Muscle layer of colon (tissue), 2 donors: ENCODE results near the gene MEN1.

Experiments used
- H3K27ac ChIP-seq: one replicate; pipeline ENCODE4 v1.7.0; 2013; ENCODE audit warnings: low read depth, mild to moderate bottlenecking, low read length, moderate library complexity
- H3K27me3 ChIP-seq, 2 donors: one replicate each; pipeline ENCODE4 v1.7.0; 2013; ENCODE audit warnings: low read length in 2 of 2, mild to moderate bottlenecking in 2 of 2; ENCODE audit not compliant: insufficient read depth in 2 of 2, control insufficient read depth in 1 of 2
- H3K36me3 ChIP-seq: one replicate; pipeline ENCODE4 v1.7.0; 2013; ENCODE audit warnings: mild to moderate bottlenecking, low read length; ENCODE audit not compliant: insufficient read depth
- H3K4me1 ChIP-seq: one replicate; pipeline ENCODE4 v1.7.0; 2013; ENCODE audit warnings: mild to moderate bottlenecking, low read length; ENCODE audit not compliant: insufficient read depth
- H3K4me3 ChIP-seq, 2 donors: one replicate each; pipeline ENCODE4 v1.7.0; 2013; ENCODE audit warnings: low read length in 2 of 2, low read depth in 1 of 2, mild to moderate bottlenecking in 1 of 2, moderate library complexity in 1 of 2
- H3K9ac ChIP-seq: one replicate; pipeline ENCODE4 v1.7.0; 2013; ENCODE audit warnings: low read length
- H3K9me3 ChIP-seq: one replicate; pipeline ENCODE4 v1.7.0; 2013; ENCODE audit warnings: mild to moderate bottlenecking, low read length
- donor health status: abdominal sarcoma.
- donor health status: Adenocarcinoma of cecum.

Gene MEN1

GRCh38 chr11:64810271-64810890 lies at the start of gene MEN1:
TSS of gene MEN1 (minus strand) at chr11:64810551. CDS start at chr11:64810109, 442 bp downstream.
- Histone ChIP-seq H3K9ac (peak within 1 kb of the TSS; percentile 49), H3K4me1 (peaks cover 8% of the 10 kb centered on the region), H3K27ac (peak within 1 kb of the TSS; percentile 28), H3K9me3 (no peaks in the 10 kb centered on the region), H3K27me3 (no peaks in the 10 kb centered on the region), H3K36me3 (peaks cover 4% of the 10 kb centered on the region), H3K4me3 (peak within 1 kb of the TSS; percentile 77 to 97)

- Histone ChIP-seq H3K4me1 (peaks cover 69% of the 10 kb centered on the region), H3K27me3 (no peaks in the 10 kb centered on the region), H3K4me3 (no peak overlapping the region), H3K36me3 (peaks cover 21% of the 10 kb centered on the region), H3K9ac (no peak overlapping the region), H3K27ac (peak overlapping the region; percentile 37), H3K9me3 (no peaks in the 10 kb centered on the region)
Measured at GRCh38 chr11:64859542-64860414, 49.4 kb upstream of the MEN1 start.

- H3K36me3 ChIP-seq: peaks cover 32% of the 10 kb centered on the region
- H3K27me3 ChIP-seq: no peaks in the 10 kb centered on the region
- peak overlapping the region; percentile 64 for H3K27ac ChIP-seq
- no peak overlapping the region for H3K4me3 ChIP-seq
- no peaks in the 10 kb centered on the region for H3K9me3 ChIP-seq
- H3K9ac ChIP-seq: no peak overlapping the region
- peaks cover 69% of the 10 kb centered on the region for H3K4me1 ChIP-seq
Measured at GRCh38 chr11:64858467-64859263, 48.3 kb upstream of the MEN1 start.

GRCh38 chr11:64857485-64857884 lies 47.1 kb upstream of the MEN1 start:
- Histone ChIP-seq H3K36me3 (peaks cover 43% of the 10 kb centered on the region), H3K9me3 (no peaks in the 10 kb centered on the region), H3K4me3 (no peak overlapping the region), H3K4me1 (peaks cover 62% of the 10 kb centered on the region), H3K27me3 (no peaks in the 10 kb centered on the region), H3K27ac (no peak overlapping the region), H3K9ac (no peak overlapping the region)

GRCh38 chr11:64856382-64857227 lies 46.3 kb upstream of the MEN1 start:
- H3K4me3 ChIP-seq: no peak overlapping the region
- H3K27me3 ChIP-seq: no peaks in the 10 kb centered on the region
- H3K9ac ChIP-seq: peak overlapping the region; percentile 7
- peaks cover 44% of the 10 kb centered on the region for H3K36me3 ChIP-seq
- H3K27ac ChIP-seq: peak overlapping the region; percentile 64
- peaks cover 56% of the 10 kb centered on the region for H3K4me1 ChIP-seq
- H3K9me3 ChIP-seq: no peaks in the 10 kb centered on the region

GRCh38 chr11:64855596-64856304 lies 45.4 kb upstream of the MEN1 start:
- peaks cover 52% of the 10 kb centered on the region for H3K4me1 ChIP-seq
- H3K9ac ChIP-seq: peak overlapping the region; percentile 7
- H3K4me3 ChIP-seq: no peak overlapping the region
- no peaks in the 10 kb centered on the region for H3K27me3 ChIP-seq
- H3K27ac ChIP-seq: peak overlapping the region; percentile 64
- H3K9me3 ChIP-seq: no peaks in the 10 kb centered on the region
- H3K36me3 ChIP-seq: peaks cover 44% of the 10 kb centered on the region

GRCh38 chr11:64854534-64855502 lies 44.5 kb upstream of the MEN1 start:
- peaks cover 43% of the 10 kb centered on the region for H3K36me3 ChIP-seq
- no peak overlapping the region for H3K4me3 ChIP-seq
- no peak overlapping the region for H3K9ac ChIP-seq
- no peaks in the 10 kb centered on the region for H3K9me3 ChIP-seq
- H3K4me1 ChIP-seq: peaks cover 58% of the 10 kb centered on the region
- H3K27me3 ChIP-seq: no peaks in the 10 kb centered on the region
- H3K27ac ChIP-seq: peak overlapping the region; percentile 64

- Histone ChIP-seq H3K9ac (no peak overlapping the region), H3K4me3 (no peak overlapping the region), H3K4me1 (peaks cover 60% of the 10 kb centered on the region), H3K36me3 (peaks cover 36% of the 10 kb centered on the region), H3K9me3 (no peaks in the 10 kb centered on the region), H3K27ac (peak overlapping the region; percentile 64), H3K27me3 (no peaks in the 10 kb centered on the region)
Measured at GRCh38 chr11:64854157-64854533, 43.8 kb upstream of the MEN1 start.

GRCh38 chr11:64853709-64854108 lies 43.4 kb upstream of the MEN1 start:
- no peaks in the 10 kb centered on the region for H3K27me3 ChIP-seq
- H3K9me3 ChIP-seq: no peaks in the 10 kb centered on the region
- no peak overlapping the region for H3K4me3 ChIP-seq
- peaks cover 32% of the 10 kb centered on the region for H3K36me3 ChIP-seq
- H3K9ac ChIP-seq: no peak overlapping the region
- peak overlapping the region; percentile 38 for H3K27ac ChIP-seq
- H3K4me1 ChIP-seq: peaks cover 56% of the 10 kb centered on the region
